K562 (cell line): ENCODE measurements around the gene PCP4L1. TPM values are rescaled to one million over a fixed set of nuclear protein-coding genes. Genes with fewer than 3 reads are reported as not detected.

Experiments
- ARID1B ChIP-seq: fragments of 450-650 bp; IDR thresholded peaks from 2 replicates; pipeline ENCODE4 v1.6.1; 2016; ENCODE audit warnings: antibody characterized with exemption, mild to moderate bottlenecking, inconsistent platforms
- BRD9 ChIP-seq: fragments of 450-650 bp; IDR thresholded peaks from 2 replicates; pipeline ENCODE4 v1.6.1; 2018; ENCODE audit warnings: low read depth; ENCODE audit not compliant: partially characterized antibody
- DLX4 ChIP-seq: fragments of 250-450 bp; sonication (Bioruptor Pico); IDR thresholded peaks from 2 replicates; pipeline ENCODE4 v1.6.1; 2021; ENCODE audit warnings: mild to moderate bottlenecking
- HLTF ChIP-seq: fragments of 450-650 bp; IDR thresholded peaks from 2 replicates; pipeline ENCODE4 v1.6.1; 2016
- L3MBTL2 ChIP-seq: fragments of 450-650 bp; IDR thresholded peaks from 2 replicates; pipeline ENCODE4 v1.6.1; 2016; ENCODE audit warnings: mild to moderate bottlenecking, moderate library complexity
- MED1 ChIP-seq: sonication (generic); formaldehyde crosslinking; IDR thresholded peaks from 2 replicates; pipeline ENCODE4 v1.8.1; 2023; ENCODE audit warnings: missing genetic modification reagents, borderline replicate concordance
- NBN ChIP-seq: fragments of 450-650 bp; IDR thresholded peaks from 2 replicates; pipeline ENCODE4 v1.6.1; 2016; ENCODE audit warnings: low read depth, mild to moderate bottlenecking
- RBBP5 ChIP-seq: fragments of 200-600 bp; sonication (generic); IDR thresholded peaks from 2 replicates; pipeline ENCODE4 v1.6.1; 2012; ENCODE audit warnings: borderline replicate concordance, mild to moderate bottlenecking, low read length, control low read depth, inconsistent platforms; ENCODE audit not compliant: insufficient read depth, poor library complexity, severe bottlenecking
- RBM25 ChIP-seq: fragments of 200-400 bp; formaldehyde crosslinking; IDR thresholded peaks from 2 replicates; pipeline ENCODE4 v1.6.1; 2018; ENCODE audit warnings: low read length, low read depth, moderate library complexity; ENCODE audit not compliant: severe bottlenecking
- polyA plus RNA-seq, 8 experiments: library from polyadenylated mRNA; depleted of rRNA in 4 of 8; stranded (reverse) in 5 of 8; unstranded in 3 of 8; fragments of >200 nt; fragmentation: Nextera tagmentation in 2 of 8; fragmentation: Illumina TruSeq in 1 of 8; extraction: Ambion mirVana in 2 of 8; extraction: Trizol in 1 of 8; gene quantifications; 2 replicates each; pipeline versions ENCODE4 v1.2.1 to v1.2.3, GENCODE V29; 2011 to 2014; ENCODE audit warnings: inconsistent platforms in 1 of 8, missing spikeins in 1 of 8
- total RNA-seq, 7 experiments: library from RNA; depleted of rRNA in 6 of 7; stranded (reverse); fragments of >200 nt in 6 of 7; fragmentation: Illumina TruSeq in 2 of 7; extraction: Trizol in 2 of 7; gene quantifications; 2 replicates each; pipeline versions ENCODE4 v1.2.1 to v1.2.3, GENCODE V29; 2011 to 2021; ENCODE audit warnings: low replicate concordance in 1 of 7
- TF ChIP-seq, protein P1 (sequence below): fragments of 250-450 bp; sonication (Bioruptor Pico); IDR thresholded peaks from 2 replicates; pipeline ENCODE4 v1.4.0; 2020
- TF ChIP-seq, protein P2 (sequence below), 3 experiments: IDR thresholded peaks in 2 of 3; conservative IDR thresholded peaks in 1 of 3; 2 replicates each; pipeline ENCODE4 v1.5.1; 2011 to 2012; ENCODE audit warnings: low read length in 3 of 3, mild to moderate bottlenecking in 3 of 3, control low read depth in 2 of 3, improper control_type of control experiment in 1 of 3, inconsistent platforms in 1 of 3, low read depth in 1 of 3, mixed read lengths in 1 of 3, moderate library complexity in 1 of 3; ENCODE audit not compliant: insufficient read depth in 2 of 3

Gene PCP4L1
- total and polyA plus RNA-seq, 9 of the 15 experiments (the other 6 are each of a cell fraction or from before 2014, with no cell fraction given): not detected

DNA sequence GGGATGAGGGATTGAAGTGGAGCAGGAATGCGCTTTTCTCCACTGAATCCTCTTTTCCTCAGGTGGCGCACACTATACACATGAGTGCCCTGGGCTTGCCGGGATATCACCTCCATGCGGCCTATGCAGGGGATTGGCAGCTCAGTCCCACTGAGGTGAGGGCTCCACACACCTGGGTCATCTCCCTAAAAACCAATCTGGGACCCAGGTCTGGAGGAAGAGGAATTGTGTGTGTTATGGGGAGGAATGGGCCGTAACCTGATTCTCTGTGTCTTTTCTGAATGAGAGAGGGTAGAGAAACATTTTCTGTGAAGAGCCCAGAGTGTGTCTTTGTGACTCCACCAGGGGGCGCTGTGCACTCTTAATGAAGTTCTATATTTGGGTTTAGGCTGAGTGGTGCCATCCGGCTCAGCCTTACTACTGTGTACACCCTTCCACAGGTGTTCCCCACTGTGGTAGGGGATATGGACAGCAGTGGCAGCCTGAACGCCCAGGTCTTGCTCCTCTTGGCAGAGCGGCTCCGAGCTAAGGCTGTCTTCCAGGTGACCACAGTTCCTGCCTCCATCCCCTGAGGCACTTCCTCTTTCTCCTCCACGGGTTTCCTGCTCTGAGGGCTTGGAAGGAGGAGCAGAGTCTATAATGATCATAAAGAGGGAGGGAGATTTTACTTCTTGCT lies 31.2 kb upstream of the PCP4L1 start (continued):
- peak; percentile 48; the same call in 1 of the 2 replicates for TF ChIP-seq NBN
- TF ChIP-seq DLX4 (CRISPR knock-in tag): no peak
- TF ChIP-seq, protein P1, sequence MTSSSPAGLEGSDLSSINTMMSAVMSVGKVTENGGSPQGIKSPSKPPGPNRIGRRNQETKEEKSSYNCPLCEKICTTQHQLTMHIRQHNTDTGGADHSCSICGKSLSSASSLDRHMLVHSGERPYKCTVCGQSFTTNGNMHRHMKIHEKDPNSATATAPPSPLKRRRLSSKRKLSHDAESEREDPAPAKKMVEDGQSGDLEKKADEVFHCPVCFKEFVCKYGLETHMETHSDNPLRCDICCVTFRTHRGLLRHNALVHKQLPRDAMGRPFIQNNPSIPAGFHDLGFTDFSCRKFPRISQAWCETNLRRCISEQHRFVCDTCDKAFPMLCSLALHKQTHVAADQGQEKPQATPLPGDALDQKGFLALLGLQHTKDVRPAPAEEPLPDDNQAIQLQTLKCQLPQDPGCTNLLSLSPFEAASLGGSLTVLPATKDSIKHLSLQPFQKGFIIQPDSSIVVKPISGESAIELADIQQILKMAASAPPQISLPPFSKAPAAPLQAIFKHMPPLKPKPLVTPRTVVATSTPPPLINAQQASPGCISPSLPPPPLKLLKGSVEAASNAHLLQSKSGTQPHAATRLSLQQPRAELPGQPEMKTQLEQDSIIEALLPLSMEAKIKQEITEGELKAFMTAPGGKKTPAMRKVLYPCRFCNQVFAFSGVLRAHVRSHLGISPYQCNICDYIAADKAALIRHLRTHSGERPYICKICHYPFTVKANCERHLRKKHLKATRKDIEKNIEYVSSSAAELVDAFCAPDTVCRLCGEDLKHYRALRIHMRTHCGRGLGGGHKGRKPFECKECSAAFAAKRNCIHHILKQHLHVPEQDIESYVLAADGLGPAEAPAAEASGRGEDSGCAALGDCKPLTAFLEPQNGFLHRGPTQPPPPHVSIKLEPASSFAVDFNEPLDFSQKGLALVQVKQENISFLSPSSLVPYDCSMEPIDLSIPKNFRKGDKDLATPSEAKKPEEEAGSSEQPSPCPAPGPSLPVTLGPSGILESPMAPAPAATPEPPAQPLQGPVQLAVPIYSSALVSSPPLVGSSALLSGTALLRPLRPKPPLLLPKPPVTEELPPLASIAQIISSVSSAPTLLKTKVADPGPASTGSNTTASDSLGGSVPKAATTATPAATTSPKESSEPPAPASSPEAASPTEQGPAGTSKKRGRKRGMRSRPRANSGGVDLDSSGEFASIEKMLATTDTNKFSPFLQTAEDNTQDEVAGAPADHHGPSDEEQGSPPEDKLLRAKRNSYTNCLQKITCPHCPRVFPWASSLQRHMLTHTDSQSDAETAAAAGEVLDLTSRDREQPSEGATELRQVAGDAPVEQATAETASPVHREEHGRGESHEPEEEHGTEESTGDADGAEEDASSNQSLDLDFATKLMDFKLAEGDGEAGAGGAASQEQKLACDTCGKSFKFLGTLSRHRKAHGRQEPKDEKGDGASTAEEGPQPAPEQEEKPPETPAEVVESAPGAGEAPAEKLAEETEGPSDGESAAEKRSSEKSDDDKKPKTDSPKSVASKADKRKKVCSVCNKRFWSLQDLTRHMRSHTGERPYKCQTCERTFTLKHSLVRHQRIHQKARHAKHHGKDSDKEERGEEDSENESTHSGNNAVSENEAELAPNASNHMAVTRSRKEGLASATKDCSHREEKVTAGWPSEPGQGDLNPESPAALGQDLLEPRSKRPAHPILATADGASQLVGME (CRISPR knock-in tag): peak; percentile 82; the same call in 1 of the 2 replicates
- peak; percentile 67 for TF ChIP-seq BRD9
- TF ChIP-seq ARID1B: peak; percentile 53; the same call in 1 of the 2 replicates
- TF ChIP-seq HLTF: no peak
- TF ChIP-seq, protein P2, sequence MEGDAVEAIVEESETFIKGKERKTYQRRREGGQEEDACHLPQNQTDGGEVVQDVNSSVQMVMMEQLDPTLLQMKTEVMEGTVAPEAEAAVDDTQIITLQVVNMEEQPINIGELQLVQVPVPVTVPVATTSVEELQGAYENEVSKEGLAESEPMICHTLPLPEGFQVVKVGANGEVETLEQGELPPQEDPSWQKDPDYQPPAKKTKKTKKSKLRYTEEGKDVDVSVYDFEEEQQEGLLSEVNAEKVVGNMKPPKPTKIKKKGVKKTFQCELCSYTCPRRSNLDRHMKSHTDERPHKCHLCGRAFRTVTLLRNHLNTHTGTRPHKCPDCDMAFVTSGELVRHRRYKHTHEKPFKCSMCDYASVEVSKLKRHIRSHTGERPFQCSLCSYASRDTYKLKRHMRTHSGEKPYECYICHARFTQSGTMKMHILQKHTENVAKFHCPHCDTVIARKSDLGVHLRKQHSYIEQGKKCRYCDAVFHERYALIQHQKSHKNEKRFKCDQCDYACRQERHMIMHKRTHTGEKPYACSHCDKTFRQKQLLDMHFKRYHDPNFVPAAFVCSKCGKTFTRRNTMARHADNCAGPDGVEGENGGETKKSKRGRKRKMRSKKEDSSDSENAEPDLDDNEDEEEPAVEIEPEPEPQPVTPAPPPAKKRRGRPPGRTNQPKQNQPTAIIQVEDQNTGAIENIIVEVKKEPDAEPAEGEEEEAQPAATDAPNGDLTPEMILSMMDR (IDR thresholded peaks at IDR 0.05 in 2 of 3, conservative IDR thresholded peaks at IDR 0.05 in 1 of 3; ENCODE audit: insufficient read depth in 2 of 3, low read depth in 1 of 3, low read length in 3 of 3): peak; percentile 78 to 94 (median 85)
- TF ChIP-seq RBBP5: no peak
- TF ChIP-seq MED1 (CRISPR knock-in tag): no peak
- TF ChIP-seq RBM25: no peak
- peak; percentile 41; the same call in 1 of the 2 replicates for TF ChIP-seq L3MBTL2
- TF ChIP-seq, all 486 proteins: peak for 59
